Endothelial cell of umbilical vein (primary cell): Measurements from ENCODE around the gene TMEM266.

Source experiments
- CTCF ChIP-seq, 2 donors: IDR thresholded peaks; 1 replicate in 1 of 2; 2 replicates in 1 of 2; pipeline ENCODE4 v1.5.1; 2011; ENCODE audit warnings: low read length in 2 of 2, mild to moderate bottlenecking in 2 of 2, moderate library complexity in 2 of 2, control low read depth in 1 of 2, inconsistent platforms in 1 of 2, low read depth in 1 of 2; ENCODE audit not compliant: insufficient read depth in 1 of 2; ENCODE audit errors: extremely low read depth in 1 of 2
- EZH2 ChIP-seq: IDR thresholded peaks from 2 replicates; pipeline ENCODE4 v1.6.1; 2012; ENCODE audit warnings: borderline replicate concordance, low read depth, mild to moderate bottlenecking, moderate library complexity, low read length, inconsistent platforms; ENCODE audit not compliant: severe bottlenecking
- FOS ChIP-seq: IDR thresholded peaks from 2 replicates; pipeline ENCODE4 v1.6.1; 2011; ENCODE audit warnings: mild to moderate bottlenecking, low read length, moderate library complexity, borderline replicate concordance; ENCODE audit not compliant: insufficient read depth
- GATA2 ChIP-seq: IDR thresholded peaks from 2 replicates; pipeline ENCODE4 v1.7.0; 2011; ENCODE audit warnings: low read depth, mild to moderate bottlenecking, moderate library complexity, mixed read lengths, low read length; ENCODE audit not compliant: insufficient read length, insufficient read depth
- JUN ChIP-seq: IDR thresholded peaks from 2 replicates; pipeline ENCODE4 v1.6.1; 2011; ENCODE audit warnings: borderline replicate concordance, low read depth; ENCODE audit not compliant: insufficient read length, insufficient read depth
- MYC ChIP-seq: IDR thresholded peaks from one replicate; pipeline ENCODE4 v1.6.1; 2011; ENCODE audit warnings: mild to moderate bottlenecking, low read depth, low read length
- POLR2A ChIP-seq: IDR thresholded peaks from 2 replicates; pipeline ENCODE4 v1.6.1; 2012; ENCODE audit warnings: low read depth, mild to moderate bottlenecking, control low read depth, low read length
- POLR2AphosphoS5 ChIP-seq: IDR thresholded peaks from 2 replicates; pipeline ENCODE4 v1.6.1; 2012; ENCODE audit warnings: low read depth, mild to moderate bottlenecking, control low read depth, low read length, moderate library complexity; ENCODE audit not compliant: insufficient read depth
- TF ChIP-seq, protein P1 (sequence below): IDR thresholded peaks from 2 replicates; pipeline ENCODE4 v1.6.1; 2011; ENCODE audit not compliant: insufficient read depth, insufficient read length

DNA sequence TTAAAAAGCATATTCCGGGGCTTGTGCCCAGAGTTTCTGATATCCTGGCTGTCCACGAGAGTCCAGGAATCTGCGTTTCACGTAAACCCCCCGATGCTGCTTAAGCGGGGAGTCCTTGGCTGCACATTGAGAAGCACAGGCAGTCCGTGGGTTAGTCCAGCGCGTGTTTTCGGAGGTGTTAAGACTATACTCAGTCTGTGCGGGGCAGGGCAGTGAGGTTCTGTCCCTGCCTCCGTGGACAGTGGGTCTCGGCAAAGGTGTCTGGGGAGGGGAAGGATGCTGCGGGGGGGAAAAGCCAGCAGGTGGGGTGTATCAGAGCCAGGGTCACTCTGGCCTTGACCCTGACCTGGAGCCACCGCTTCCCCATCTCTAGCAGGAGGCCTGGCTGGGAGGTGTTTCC, 106.2 kb downstream of the TMEM266 start:
- no peak for TF ChIP-seq CTCF (IDR thresholded peaks at IDR 0.05; ENCODE audit: extremely low read depth in 1 of 2, insufficient read depth in 1 of 2, low read depth in 1 of 2, low read length in 2 of 2)
- no peak for TF ChIP-seq JUN
- no peak for TF ChIP-seq POLR2A
- TF ChIP-seq, protein P1, sequence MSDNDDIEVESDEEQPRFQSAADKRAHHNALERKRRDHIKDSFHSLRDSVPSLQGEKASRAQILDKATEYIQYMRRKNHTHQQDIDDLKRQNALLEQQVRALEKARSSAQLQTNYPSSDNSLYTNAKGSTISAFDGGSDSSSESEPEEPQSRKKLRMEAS, result no peak
- TF ChIP-seq POLR2AphosphoS5, result no peak
- no peak for TF ChIP-seq MYC
- TF ChIP-seq FOS, result no peak
- TF ChIP-seq EZH2, result no peak
- TF ChIP-seq GATA2, result no peak
